Measurements from ENCODE around the gene PRKG1. TPM values are rescaled to one million over a fixed set of nuclear protein-coding genes. Genes with fewer than 3 reads are reported as not detected.

PRKG1 gene
- total RNA-seq, 1 donor from 2014 or later, result 50.2 TPM

DNA sequence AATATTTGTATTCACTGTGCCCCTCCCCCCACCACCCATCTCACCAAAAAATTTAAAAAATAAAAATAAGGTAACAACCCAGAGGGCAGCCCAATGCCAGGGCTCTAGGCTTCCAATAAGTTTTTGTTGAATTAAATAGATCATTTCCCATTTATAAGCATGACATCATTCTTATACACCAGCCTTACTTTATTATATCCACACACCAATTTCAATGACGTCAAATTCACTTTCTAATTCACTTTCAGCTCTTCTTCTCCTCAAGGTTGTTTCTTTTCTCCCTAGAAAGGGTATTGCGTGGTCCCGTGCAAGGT, 1238.6 kb downstream of the PRKG1 start:
- Histone ChIP-seq H3K27me3 (no peaks in the 10 kb centered on the region), H3K9me3 (no peaks in the 10 kb centered on the region), H3K4me3 (peak overlapping the region; percentile 58 to 68), H3K4me1 (peaks cover 5 to 16% of the 10 kb centered on the region in 2 donors), H3K36me3 (no peaks in the 10 kb centered on the region), H3K27ac (no peak overlapping the region)
- no peak for TF ChIP-seq CTCF (IDR thresholded peaks at IDR 0.05)
- DNase-seq (ENCODE audit: low spot score in 2 of 2), result no peak
- intact Hi-C loops (cut with DNase I), result loop anchor here (10.0 kb wide), 1 partner anchor 1328 kb away; no protein-coding TSS in a partner anchor

GRCh38 chr10:52313256-52313932, 1239.1 kb downstream of the PRKG1 start:
- Histone ChIP-seq H3K4me3 (peak overlapping the region; percentile 58 to 68), H3K36me3 (no peaks in the 10 kb centered on the region), H3K4me1 (peaks cover 5 to 16% of the 10 kb centered on the region in 2 donors), H3K27ac (no peak overlapping the region), H3K9me3 (no peaks in the 10 kb centered on the region), H3K27me3 (no peaks in the 10 kb centered on the region)
- no peak for TF ChIP-seq CTCF (IDR thresholded peaks at IDR 0.05)
- DNase-seq (ENCODE audit: low spot score in 2 of 2), result no peak
- intact Hi-C loops (cut with DNase I), result loop anchor here (10.0 kb wide), 1 partner anchor 1329 kb away; no protein-coding TSS in a partner anchor

GRCh38 chr10:52313933-52314821, 1239.9 kb downstream of the PRKG1 start, which contains the start of gene DKK1:
Gene DKK1, plus strand, starts transcription at chr10:52314281. Its CDS starts 154 bp downstream, at chr10:52314435.
- DNase-seq (ENCODE audit: low spot score in 2 of 2), result peak in 1 of 2 donors; percentile 75
- peak; percentile 52 to 69 (median 55) for TF ChIP-seq CTCF (IDR thresholded peaks at IDR 0.05)
- Histone ChIP-seq H3K27me3 (no peaks in the 10 kb centered on the region), H3K27ac (no peak within 1 kb of the TSS), H3K4me3 (peak within 1 kb of the TSS; percentile 58 to 68), H3K4me1 (peaks cover 5 to 16% of the 10 kb centered on the region in 2 donors), H3K9me3 (no peaks in the 10 kb centered on the region), H3K36me3 (no peaks in the 10 kb centered on the region)
- intact Hi-C loops (cut with DNase I), result loop anchor here (2.0 to 10.0 kb wide), 2 partner anchors 173 to 1329 kb away; no protein-coding TSS in a partner anchor

- DNase-seq (ENCODE audit: low spot score in 2 of 2), result no peak
- H3K27ac ChIP-seq, result no peak overlapping the region
- H3K9me3 ChIP-seq, result no peaks in the 10 kb centered on the region
- no peaks in the 10 kb centered on the region for H3K36me3 ChIP-seq
- TF ChIP-seq CTCF (IDR thresholded peaks at IDR 0.05), result no peak
- no peaks in the 10 kb centered on the region for H3K27me3 ChIP-seq
- H3K4me1 ChIP-seq, result peaks cover 5 to 16% of the 10 kb centered on the region in 2 donors
- intact Hi-C loops (cut with DNase I), result loop anchor here (2.0 to 10.0 kb wide), 2 partner anchors 172 to 1330 kb away; no protein-coding TSS in a partner anchor
- peak overlapping the region; percentile 58 to 68 for H3K4me3 ChIP-seq
These were observed 1240.7 kb downstream of the PRKG1 start for GRCh38 chr10:52314822-52315552.

DNA sequence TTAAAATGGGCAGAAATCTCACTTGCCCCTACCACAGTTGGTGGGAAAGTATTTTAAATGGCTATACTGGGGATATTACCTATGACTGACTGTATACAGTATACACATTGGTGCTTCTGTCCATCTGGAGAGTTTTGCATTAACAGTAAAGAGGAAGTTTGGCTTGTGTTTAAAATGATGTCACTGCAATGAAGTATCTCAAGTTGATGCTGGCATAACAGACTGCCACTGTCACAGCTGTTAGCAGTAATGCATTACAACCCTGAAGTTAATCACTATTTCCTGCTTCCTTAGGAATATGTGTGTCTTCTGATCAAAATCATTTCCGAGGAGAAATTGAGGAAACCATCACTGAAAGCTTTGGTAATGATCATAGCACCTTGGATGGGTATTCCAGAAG, 1241.7 kb downstream of the PRKG1 start:
- intact Hi-C loops (cut with DNase I), result loop anchor here (10.0 kb wide), 1 partner anchor 1331 kb away; no protein-coding TSS in a partner anchor
- Histone ChIP-seq H3K36me3 (no peaks in the 10 kb centered on the region), H3K9me3 (no peaks in the 10 kb centered on the region), H3K27me3 (no peaks in the 10 kb centered on the region), H3K4me3 (no peak overlapping the region), H3K27ac (no peak overlapping the region), H3K4me1 (peaks cover 5 to 16% of the 10 kb centered on the region in 2 donors)
- no peak for TF ChIP-seq CTCF (IDR thresholded peaks at IDR 0.05)
- no peak for DNase-seq (ENCODE audit: low spot score in 2 of 2)
